Lower leg skin (tissue), 4 donors: ENCODE measurements around the gene MFN1. TPM values are rescaled to one million over a fixed set of nuclear protein-coding genes. Genes with fewer than 3 reads are reported as not detected.

ENCODE experiments used
- DNase-seq, 2 donors: peaks; one replicate each; pipeline ENCODE4 v3.0.0-alpha.2; 2019; ENCODE audit warnings: low spot score in 2 of 2
- H3K4me3 ChIP-seq: fragments of 200-600 bp; sonication (generic); 2 replicates; pipeline ENCODE4 v1.5.1; 2017; ENCODE audit warnings: mild to moderate bottlenecking, low read depth; ENCODE audit not compliant: poor library complexity, severe bottlenecking
- POLR2A ChIP-seq, 2 donors: fragments of 450-650 bp; IDR thresholded peaks; one replicate each; pipeline ENCODE4 v1.6.1; 2016 to 2017; ENCODE audit warnings: antibody characterized with exemption in 2 of 2, mild to moderate bottlenecking in 1 of 2, moderate library complexity in 1 of 2
- WGBS, 2 donors: methylation state at CpG; one replicate each; pipeline ENCODE4 v1.1.5; 2018; 5-methylcytosine and 5-hydroxymethylcytosine counted together
- intact Hi-C: fragments of 100-400 bp; cut with DNase I; formaldehyde crosslinking; loops from one replicate; pipeline ENCODE4 v1.15.0; 2023; ENCODE audit warnings: low total_unique reads
- total RNA-seq, 4 donors: library from RNA; depleted of rRNA; stranded (reverse); fragments of >200 nt; gene quantifications; one replicate each; pipeline ENCODE4 v1.1.0, GENCODE V29; 2016
- TF ChIP-seq, protein P1 (sequence below), 3 donors: fragments of 450-650 bp; IDR thresholded peaks; one replicate each; pipeline ENCODE4 v1.5.1; 2016; ENCODE audit warnings: antibody characterized with exemption in 3 of 3, mild to moderate bottlenecking in 3 of 3, moderate library complexity in 2 of 3

MFN1 gene
- total RNA-seq, 4 donors from 2014 or later, result 38.2 to 98.7 (median 47.3) TPM

- intact Hi-C loops, result no loop called here
These were observed 17.1 kb upstream of the MFN1 start for GRCh38 chr3:179330438-179330837.

GRCh38 chr3:179332240-179332639 is 15.3 kb upstream of the MFN1 start:
- TF ChIP-seq POLR2A (IDR thresholded peaks at IDR 0.05), result no peak
- TF ChIP-seq, protein P1, sequence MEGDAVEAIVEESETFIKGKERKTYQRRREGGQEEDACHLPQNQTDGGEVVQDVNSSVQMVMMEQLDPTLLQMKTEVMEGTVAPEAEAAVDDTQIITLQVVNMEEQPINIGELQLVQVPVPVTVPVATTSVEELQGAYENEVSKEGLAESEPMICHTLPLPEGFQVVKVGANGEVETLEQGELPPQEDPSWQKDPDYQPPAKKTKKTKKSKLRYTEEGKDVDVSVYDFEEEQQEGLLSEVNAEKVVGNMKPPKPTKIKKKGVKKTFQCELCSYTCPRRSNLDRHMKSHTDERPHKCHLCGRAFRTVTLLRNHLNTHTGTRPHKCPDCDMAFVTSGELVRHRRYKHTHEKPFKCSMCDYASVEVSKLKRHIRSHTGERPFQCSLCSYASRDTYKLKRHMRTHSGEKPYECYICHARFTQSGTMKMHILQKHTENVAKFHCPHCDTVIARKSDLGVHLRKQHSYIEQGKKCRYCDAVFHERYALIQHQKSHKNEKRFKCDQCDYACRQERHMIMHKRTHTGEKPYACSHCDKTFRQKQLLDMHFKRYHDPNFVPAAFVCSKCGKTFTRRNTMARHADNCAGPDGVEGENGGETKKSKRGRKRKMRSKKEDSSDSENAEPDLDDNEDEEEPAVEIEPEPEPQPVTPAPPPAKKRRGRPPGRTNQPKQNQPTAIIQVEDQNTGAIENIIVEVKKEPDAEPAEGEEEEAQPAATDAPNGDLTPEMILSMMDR (IDR thresholded peaks at IDR 0.05), result no peak
- no peak overlapping the region for H3K4me3 ChIP-seq
- no peak for DNase-seq
- 96 to 97% methylated on average over 4 of the region's 4 CpGs for WGBS, 2 donors
- intact Hi-C loops, result no loop called here

More at GRCh38 chr3:179330438-179330837, 17.1 kb upstream of the MFN1 start:
- H3K4me3 ChIP-seq, result no peak overlapping the region
- DNase-seq, result no peak
- TF ChIP-seq, protein P1 (IDR thresholded peaks at IDR 0.05), result no peak
- TF ChIP-seq POLR2A (IDR thresholded peaks at IDR 0.05), result no peak
- 84 to 88% methylated on average over 1 of the region's 1 CpG for WGBS, 2 donors

DNA sequence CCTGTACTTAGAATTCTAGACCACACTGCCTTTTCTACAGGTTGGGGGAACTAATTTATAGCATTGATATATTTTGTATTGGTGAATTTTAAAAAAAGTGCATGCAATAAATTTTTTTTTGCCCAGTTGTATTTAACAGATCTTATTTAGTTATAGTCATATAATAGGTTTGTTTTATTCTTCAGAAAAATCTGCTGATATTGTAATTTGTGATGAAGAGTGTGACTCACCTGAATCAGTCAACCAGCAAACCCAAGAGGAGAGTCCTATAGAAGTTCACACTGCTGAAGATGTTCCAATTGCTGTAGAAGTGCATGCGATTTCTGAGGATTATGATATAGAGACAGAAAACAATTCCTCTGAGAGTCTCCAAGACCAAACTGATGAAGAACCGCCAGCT is 14.4 kb upstream of the MFN1 start:
- H3K4me3 ChIP-seq, result no peak overlapping the region
- WGBS, 2 donors, result 88 to 91% methylated on average over 2 of the region's 2 CpGs
- no peak for TF ChIP-seq POLR2A (IDR thresholded peaks at IDR 0.05)
- TF ChIP-seq, protein P1 (IDR thresholded peaks at IDR 0.05), result no peak

GRCh38 chr3:179336345-179336929 is 11.1 kb upstream of the MFN1 start:
- DNase-seq, result no peak
- intact Hi-C loops, result no loop called here
- H3K4me3 ChIP-seq, result no peak overlapping the region
- TF ChIP-seq, protein P1 (IDR thresholded peaks at IDR 0.05), result no peak
- no peak for TF ChIP-seq POLR2A (IDR thresholded peaks at IDR 0.05)
- 87 to 95% methylated on average over 1 of the region's 1 CpG for WGBS, 2 donors

More for the DNA sequence above, 14.4 kb upstream of the MFN1 start:
- DNase-seq, result no peak
- intact Hi-C loops, result no loop called here

- WGBS, 2 donors, result 20 to 24% methylated on average over 5 of the region's 5 CpGs
- H3K4me3 ChIP-seq, result peak overlapping the region; percentile 81
- intact Hi-C loops, result no loop called here
- TF ChIP-seq, protein P1 (IDR thresholded peaks at IDR 0.05), result no peak
- TF ChIP-seq POLR2A (IDR thresholded peaks at IDR 0.05), result no peak
- no peak for DNase-seq
These were observed 960 bp downstream of the MFN1 start for GRCh38 chr3:179348325-179349013.
